ENCODE data around the gene SSC5D.
A peak's percentile ranks its signal among the peaks of the same experiment; 100 is the strongest.

SSC5D gene

GRCh38 chr19:55455576-55456235, 32.5 kb upstream of the SSC5D start:
- no peak for DNase-seq (ENCODE audit: low spot score)

- DNase-seq (ENCODE audit: low spot score), result no peak
Measured at GRCh38 chr19:55456347-55456746, 31.9 kb upstream of the SSC5D start.

GRCh38 chr19:55457683-55458457, 30.4 kb upstream of the SSC5D start:
- DNase-seq (ENCODE audit: low spot score), result no peak

- no peak for DNase-seq (ENCODE audit: low spot score)
Measured at GRCh38 chr19:55459551-55459949, 28.7 kb upstream of the SSC5D start.

- DNase-seq (ENCODE audit: low spot score), result peak; percentile 49
Measured at GRCh38 chr19:55459950-55460657, 28.1 kb upstream of the SSC5D start.

GRCh38 chr19:55460670-55461258, 27.5 kb upstream of the SSC5D start:
- DNase-seq (ENCODE audit: low spot score), result peak; percentile 88

GRCh38 chr19:55461259-55461973, 26.8 kb upstream of the SSC5D start, which contains the start of gene ISOC2:
Gene ISOC2 (minus strand): TSS chr19:55461642. CDS start chr19:55456486, 5,156 bp downstream.
- peak; percentile 100 for DNase-seq (ENCODE audit: low spot score)

GRCh38 chr19:55461974-55462626, 26.1 kb upstream of the SSC5D start:
- DNase-seq (ENCODE audit: low spot score), result peak; percentile 50

- no peak for DNase-seq (ENCODE audit: low spot score)
Measured at GRCh38 chr19:55462722-55463121, 25.5 kb upstream of the SSC5D start.

- peak; percentile 50 for DNase-seq (ENCODE audit: low spot score)
Measured at GRCh38 chr19:55463583-55464031, 24.6 kb upstream of the SSC5D start.

GRCh38 chr19:55464039-55464661, 24.1 kb upstream of the SSC5D start:
- DNase-seq (ENCODE audit: low spot score), result peak; percentile 48

GRCh38 chr19:55464662-55465054, 23.6 kb upstream of the SSC5D start, which contains the start of gene C19orf85:
Gene C19orf85 (minus strand): TSS chr19:55464751. CDS start chr19:55464554, 197 bp downstream.
- DNase-seq (ENCODE audit: low spot score), result no peak

GRCh38 chr19:55465460-55466240, 22.6 kb upstream of the SSC5D start:
- no peak for DNase-seq (ENCODE audit: low spot score)

- no peak for DNase-seq (ENCODE audit: low spot score)
Measured at GRCh38 chr19:55466241-55466614, 22.0 kb upstream of the SSC5D start.

- peak; percentile 85 for DNase-seq (ENCODE audit: low spot score)
Measured at GRCh38 chr19:55467236-55468053, 20.8 kb upstream of the SSC5D start.

GRCh38 chr19:55468054-55468393, 20.2 kb upstream of the SSC5D start:
- DNase-seq (ENCODE audit: low spot score), result no peak

- no peak for DNase-seq (ENCODE audit: low spot score)
Measured at GRCh38 chr19:55471266-55471665, 17.0 kb upstream of the SSC5D start.

- no peak for DNase-seq (ENCODE audit: low spot score)
Measured at GRCh38 chr19:55472463-55472862, 15.8 kb upstream of the SSC5D start.

All from ecto neural progenitor cell (in vitro differentiated cells).